T-helper 2 cell treated with Interferon-gamma antibody and Interleukin-4, amounts not matched to agents 5 μg/mL and 100 μg/mL, for 36 hours (primary cell): ENCODE data around the gene RHOT2.
A peak's percentile ranks its signal among the peaks of the same experiment; 100 is the strongest.

ENCODE experiments used
- DNase-seq: peaks from one replicate; pipeline ENCODE4 v3.0.0; 2021; ENCODE audit warnings: low spot score
- H3K27ac Mint-ChIP-seq: one replicate; pipeline ENCODE4 v1.8.0; 2021; ENCODE audit warnings: mild to moderate bottlenecking, mixed read lengths
- H3K27me3 Mint-ChIP-seq: one replicate; pipeline ENCODE4 v1.8.0; 2021; ENCODE audit warnings: low read depth, mixed read lengths
- H3K36me3 Mint-ChIP-seq: one replicate; pipeline ENCODE4 v1.8.0; 2021; ENCODE audit warnings: low read depth, mixed read lengths
- H3K4me1 Mint-ChIP-seq: one replicate; pipeline ENCODE4 v1.8.0; 2021; ENCODE audit warnings: low read depth, mixed read lengths
- H3K4me3 Mint-ChIP-seq: one replicate; pipeline ENCODE4 v1.8.0; 2022; ENCODE audit warnings: mild to moderate bottlenecking, moderate library complexity, mixed read lengths
- H3K9me3 Mint-ChIP-seq: one replicate; pipeline ENCODE4 v1.8.0; 2021; ENCODE audit warnings: mixed read lengths

RHOT2 gene

GRCh38 chr16:716768-717325 is 48.9 kb downstream of the RHOT2 start:
- DNase-seq = no peak
- Mint-ChIP-seq H3K4me1 (peaks cover 3% of the 10 kb centered on the region), H3K36me3 (no peaks in the 10 kb centered on the region), H3K27ac (no peak overlapping the region), H3K4me3 (no peak overlapping the region), H3K9me3 (no peaks in the 10 kb centered on the region), H3K27me3 (peaks cover 15% of the 10 kb centered on the region)

GRCh38 chr16:717450-718245 is 49.7 kb downstream of the RHOT2 start:
- DNase-seq = no peak
- no peak overlapping the region for H3K4me3 Mint-ChIP-seq
- H3K36me3 Mint-ChIP-seq = no peaks in the 10 kb centered on the region
- no peak overlapping the region for H3K27ac Mint-ChIP-seq
- no peaks in the 10 kb centered on the region for H3K9me3 Mint-ChIP-seq
- peaks cover 14% of the 10 kb centered on the region for H3K27me3 Mint-ChIP-seq
- H3K4me1 Mint-ChIP-seq = peaks cover 3% of the 10 kb centered on the region

- no peak for DNase-seq
- peaks cover 3% of the 10 kb centered on the region for H3K4me1 Mint-ChIP-seq
- no peaks in the 10 kb centered on the region for H3K36me3 Mint-ChIP-seq
- peaks cover 11% of the 10 kb centered on the region for H3K27me3 Mint-ChIP-seq
- no peak overlapping the region for H3K27ac Mint-ChIP-seq
- no peak overlapping the region for H3K4me3 Mint-ChIP-seq
- no peaks in the 10 kb centered on the region for H3K9me3 Mint-ChIP-seq
Measured at GRCh38 chr16:718389-718788, 50.5 kb downstream of the RHOT2 start.

GRCh38 chr16:718922-719321 is 51.0 kb downstream of the RHOT2 start:
- no peak for DNase-seq
- peaks cover 10% of the 10 kb centered on the region for H3K27me3 Mint-ChIP-seq
- peak overlapping the region; percentile 17 for H3K4me3 Mint-ChIP-seq
- H3K36me3 Mint-ChIP-seq = no peaks in the 10 kb centered on the region
- no peaks in the 10 kb centered on the region for H3K9me3 Mint-ChIP-seq
- H3K4me1 Mint-ChIP-seq = peaks cover 3% of the 10 kb centered on the region
- H3K27ac Mint-ChIP-seq = no peak overlapping the region

GRCh38 chr16:719815-720446 is 52.0 kb downstream of the RHOT2 start:
- H3K36me3 Mint-ChIP-seq = no peaks in the 10 kb centered on the region
- H3K27ac Mint-ChIP-seq = peak overlapping the region; percentile 66
- H3K27me3 Mint-ChIP-seq = peaks cover 8% of the 10 kb centered on the region
- H3K4me1 Mint-ChIP-seq = peaks cover 3% of the 10 kb centered on the region
- no peaks in the 10 kb centered on the region for H3K9me3 Mint-ChIP-seq
- no peak for DNase-seq
- H3K4me3 Mint-ChIP-seq = peak overlapping the region; percentile 77

GRCh38 chr16:720447-720989 is 52.6 kb downstream of the RHOT2 start:
- Mint-ChIP-seq H3K4me3 (peak overlapping the region; percentile 77), H3K36me3 (no peaks in the 10 kb centered on the region), H3K27ac (peak overlapping the region; percentile 66), H3K9me3 (no peaks in the 10 kb centered on the region), H3K4me1 (peaks cover 3% of the 10 kb centered on the region), H3K27me3 (peaks cover 8% of the 10 kb centered on the region)
- DNase-seq = peak; percentile 56

- Mint-ChIP-seq H3K9me3 (no peaks in the 10 kb centered on the region), H3K4me3 (peak within 1 kb of the TSS; percentile 77), H3K27me3 (peaks cover 3% of the 10 kb centered on the region), H3K27ac (peak within 1 kb of the TSS; percentile 66), H3K4me1 (peaks cover 3% of the 10 kb centered on the region), H3K36me3 (no peaks in the 10 kb centered on the region)
- DNase-seq = peak; percentile 81
Measured at GRCh38 chr16:720990-721764, 53.2 kb downstream of the RHOT2 start, which contains the start of gene ANTKMT. TSS of gene ANTKMT (plus strand) at chr16:721146. CDS start at chr16:721275, 129 bp downstream.

- no peaks in the 10 kb centered on the region for H3K27me3 Mint-ChIP-seq
- no peak for DNase-seq
- H3K4me1 Mint-ChIP-seq = peaks cover 3% of the 10 kb centered on the region
- peak overlapping the region; percentile 51 for H3K4me3 Mint-ChIP-seq
- H3K27ac Mint-ChIP-seq = peak overlapping the region; percentile 41
- H3K36me3 Mint-ChIP-seq = no peaks in the 10 kb centered on the region
- no peaks in the 10 kb centered on the region for H3K9me3 Mint-ChIP-seq
Measured at GRCh38 chr16:721765-722540, 54.0 kb downstream of the RHOT2 start.

- Mint-ChIP-seq H3K4me1 (peaks cover 3% of the 10 kb centered on the region), H3K27ac (no peak overlapping the region), H3K9me3 (no peaks in the 10 kb centered on the region), H3K4me3 (peak overlapping the region; percentile 48), H3K27me3 (no peaks in the 10 kb centered on the region), H3K36me3 (no peaks in the 10 kb centered on the region)
- DNase-seq = no peak
Measured at GRCh38 chr16:722835-723633, 55.1 kb downstream of the RHOT2 start.

- Mint-ChIP-seq H3K4me1 (peaks cover 3% of the 10 kb centered on the region), H3K4me3 (no peak overlapping the region)
Measured at GRCh38 chr16:723695-724094, 55.8 kb downstream of the RHOT2 start.

More at GRCh38 chr16:723695-724094, 55.8 kb downstream of the RHOT2 start:
- Mint-ChIP-seq H3K9me3 (no peaks in the 10 kb centered on the region), H3K27ac (no peak overlapping the region), H3K27me3 (no peaks in the 10 kb centered on the region), H3K36me3 (no peaks in the 10 kb centered on the region)
- no peak for DNase-seq
